Mesenteric fat pad (tissue), 1 donor: ENCODE data around the gene FETUB. TPM values are rescaled to one million over a fixed set of nuclear protein-coding genes. Genes with fewer than 3 reads are reported as not detected.
"Not testable (repeated sequence)": the region's sequence is repeated elsewhere in the genome, so short reads cannot be mapped to it uniquely, and the experiment has no call there.

Experiments
- DNase-seq: peaks from one replicate; pipeline ENCODE4 v3.0.0-alpha.2; 2020; ENCODE audit warnings: low spot score
- total RNA-seq: library from RNA; stranded (reverse); fragmentation: NEBNext Ultra II Directional; extraction: Animal tissue kit (Norgen Biotek cat#: 25700); gene quantifications from one replicate; pipeline ENCODE4 v1.2.1, GENCODE V29; 2021
- donor health status: DM: yes; HTN: yes; CAD: no.

The FETUB gene
- total RNA-seq, 1 donor from 2014 or later: not detected

GRCh38 chr3:186668426-186668825, 28.2 kb downstream of the FETUB start:
- no peak for DNase-seq

GRCh38 chr3:186669378-186670084, 29.3 kb downstream of the FETUB start:
- no peak for DNase-seq

- DNase-seq: no peak
Observed at GRCh38 chr3:186670155-186670554, 30.0 kb downstream of the FETUB start.

DNA sequence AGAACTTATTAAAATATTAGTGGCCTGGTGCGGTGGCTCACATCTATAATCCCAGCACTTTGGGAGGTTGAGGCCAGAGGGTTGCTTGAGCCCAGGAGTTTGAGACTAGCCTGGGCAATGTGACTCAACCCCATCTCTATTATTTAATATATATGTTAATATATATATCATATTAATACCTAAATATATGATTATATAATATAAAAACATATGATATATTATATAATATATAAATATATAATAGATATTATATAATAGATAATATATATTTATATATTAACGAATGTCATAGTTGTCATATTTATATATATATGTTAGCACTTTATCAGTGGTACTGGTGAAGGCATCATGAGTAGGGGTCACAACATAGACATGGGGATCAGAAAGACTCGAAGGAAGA, 30.9 kb downstream of the FETUB start:
- no peak for DNase-seq

- no peak for DNase-seq
Observed at GRCh38 chr3:186678604-186679003, 38.4 kb downstream of the FETUB start.

DNA sequence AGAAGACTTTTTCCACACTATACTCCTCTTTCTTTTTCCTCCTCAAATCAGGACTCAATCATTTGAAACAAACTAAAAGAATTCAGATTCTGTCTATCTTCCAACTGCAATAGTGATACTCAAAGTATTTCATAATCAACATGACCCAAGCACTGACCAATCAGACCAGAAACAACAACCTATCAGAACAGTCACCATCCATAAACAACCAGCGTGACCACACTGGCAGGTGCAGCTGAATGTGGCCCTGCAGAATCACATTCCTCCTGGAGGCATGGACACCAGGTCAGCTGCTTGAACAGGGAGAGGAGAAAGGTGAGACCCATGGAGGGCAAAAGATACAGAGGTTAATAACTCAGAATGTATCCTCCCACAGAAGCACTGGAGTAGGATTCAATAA, 39.0 kb downstream of the FETUB start:
- DNase-seq: no peak

- no peak for DNase-seq
Observed at GRCh38 chr3:186680869-186681268, 40.7 kb downstream of the FETUB start.

- DNase-seq: no peak
Observed at GRCh38 chr3:186682812-186683211, 42.6 kb downstream of the FETUB start.

DNA sequence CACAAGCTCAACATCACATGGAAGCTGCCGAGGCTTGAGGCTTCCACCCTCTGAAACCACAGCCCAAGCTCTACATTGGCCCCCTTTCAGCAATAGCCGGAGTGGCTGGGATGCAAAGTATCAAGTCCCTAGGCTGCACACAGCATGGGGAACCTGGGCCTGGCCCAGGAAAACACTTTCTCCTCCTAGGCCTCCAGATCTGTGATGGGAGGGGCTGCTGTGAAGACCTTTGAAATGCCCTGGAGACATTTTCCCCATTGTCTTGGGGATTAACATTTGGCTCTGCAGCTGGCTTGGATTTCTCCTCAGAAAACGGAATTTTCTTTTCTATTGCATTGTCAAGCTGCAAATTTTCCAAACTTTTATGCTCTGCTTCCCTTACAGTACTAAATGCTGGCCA, 43.8 kb downstream of the FETUB start:
- DNase-seq: no peak

- DNase-seq: not testable (repeated sequence)
Observed at GRCh38 chr3:186686475-186686874, 46.3 kb downstream of the FETUB start.

DNA sequence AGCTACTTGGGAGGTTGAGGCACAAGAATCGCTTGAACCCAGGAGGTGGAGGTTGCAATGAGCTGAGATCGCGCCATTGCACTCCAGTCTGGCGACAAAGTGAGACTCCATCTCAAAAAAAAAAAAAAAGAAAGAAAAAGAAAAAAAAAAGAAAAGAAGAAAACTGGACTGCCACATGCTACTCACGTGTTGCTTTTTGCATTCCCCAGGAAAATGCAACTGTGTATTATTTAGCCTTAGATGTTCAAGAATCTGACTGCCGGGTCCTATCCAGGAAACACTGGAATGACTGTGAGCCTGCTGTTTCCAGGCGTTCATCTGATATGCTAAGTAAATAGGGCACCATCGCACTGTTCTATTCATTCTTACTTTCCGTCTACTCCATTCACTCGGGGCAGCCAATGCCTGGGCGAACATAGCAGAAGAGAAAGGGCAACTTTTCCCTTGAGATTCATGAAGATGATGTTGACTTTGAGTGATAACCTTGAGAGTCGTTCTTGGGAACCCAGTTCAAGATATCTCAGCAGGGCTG, 47.0 kb downstream of the FETUB start:
- no peak for DNase-seq

DNA sequence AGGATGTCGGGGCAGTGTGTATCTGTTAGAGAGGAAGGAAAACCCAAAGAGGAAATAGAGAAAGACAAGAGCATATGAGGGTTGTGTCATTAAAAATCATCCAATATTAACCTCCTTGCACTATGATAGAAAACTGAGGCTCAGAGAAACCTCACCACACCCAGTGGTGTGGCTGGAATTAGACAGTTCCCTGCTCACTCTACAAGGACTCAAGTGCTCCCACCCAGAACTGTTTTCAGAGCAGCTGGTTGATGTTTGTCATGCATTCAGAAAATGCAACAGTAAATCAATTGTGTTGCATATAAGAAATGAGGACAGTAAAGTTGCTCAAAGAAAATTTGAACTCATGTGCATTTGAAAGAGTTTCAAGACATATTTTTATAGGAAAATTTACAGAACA, 50.1 kb downstream of the FETUB start:
- not testable (repeated sequence) for DNase-seq

DNA sequence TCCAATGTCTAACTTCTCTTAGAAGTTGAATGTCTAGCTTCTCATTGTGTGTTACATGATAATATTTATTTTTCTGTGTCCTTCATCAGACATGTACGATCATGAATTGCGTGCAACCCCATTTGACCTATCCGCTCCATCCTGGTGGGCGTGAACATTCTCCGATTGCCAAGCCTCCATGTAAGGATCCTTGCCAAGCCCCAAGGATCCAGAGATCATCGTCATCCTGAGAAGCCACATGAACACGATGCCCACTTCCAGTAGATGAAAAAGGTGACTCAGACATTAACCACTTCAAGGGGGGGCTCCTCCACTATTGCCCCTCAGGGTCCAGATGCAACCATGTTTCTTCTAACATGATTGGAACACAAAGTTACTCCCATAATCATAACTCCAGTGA, 51.5 kb downstream of the FETUB start:
- no peak for DNase-seq

DNA sequence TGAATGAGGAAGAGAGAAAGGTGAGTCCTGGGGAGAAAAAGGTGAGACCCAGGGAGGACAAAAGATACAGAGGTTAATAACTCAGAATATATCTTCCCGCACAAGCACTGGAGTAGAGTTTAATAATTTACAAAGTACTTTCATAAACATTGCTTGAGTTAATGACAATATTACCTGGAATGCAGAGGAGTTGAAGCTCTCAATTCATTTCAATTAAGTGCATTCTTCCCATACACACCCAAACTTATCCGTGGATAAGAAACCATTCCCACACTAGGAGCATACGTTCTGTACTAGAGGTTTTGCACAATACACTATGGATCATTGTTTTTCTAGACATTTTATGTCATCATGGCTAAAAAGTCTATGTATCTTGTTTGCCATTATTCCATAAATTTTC, 53.6 kb downstream of the FETUB start:
- DNase-seq: no peak

DNA sequence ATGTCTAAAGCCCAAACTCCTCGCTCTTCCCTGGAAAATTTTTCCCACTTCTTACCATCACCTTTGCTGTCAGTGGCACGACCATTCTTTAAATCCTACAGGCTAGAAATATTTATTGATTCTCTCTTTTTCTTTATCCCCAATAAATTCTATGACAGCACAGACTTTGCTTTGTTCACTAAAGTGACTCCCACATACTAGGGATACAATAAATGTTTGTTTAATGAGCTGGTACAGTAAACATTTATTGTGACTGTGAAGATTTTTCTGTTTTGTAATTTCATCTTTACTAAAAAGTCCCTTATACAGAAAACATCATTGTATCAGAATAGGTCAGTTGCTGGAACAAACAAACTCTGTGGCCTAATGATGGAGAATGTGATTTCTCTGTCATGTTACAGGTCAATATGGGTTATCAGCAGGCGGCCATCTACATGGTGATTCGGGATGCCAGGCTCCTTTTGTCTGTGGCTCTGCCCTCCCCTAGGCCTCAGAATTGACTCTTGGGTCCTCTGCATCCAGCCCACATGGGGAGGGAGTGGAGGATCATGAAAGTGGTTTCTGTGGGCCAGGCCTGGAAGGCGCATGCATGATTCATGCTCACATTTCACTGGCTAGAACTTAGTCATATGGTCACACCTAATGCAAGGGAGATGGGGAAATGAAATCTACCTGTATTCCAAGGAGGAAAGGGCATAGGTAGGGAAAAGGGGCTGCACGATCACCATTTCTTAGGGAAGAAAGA, 54.3 kb downstream of the FETUB start:
- DNase-seq: no peak

- no peak for DNase-seq
Observed at GRCh38 chr3:186696522-186696921, 56.3 kb downstream of the FETUB start.

GRCh38 chr3:186697510-186697909, 57.3 kb downstream of the FETUB start:
- no peak for DNase-seq

GRCh38 chr3:186700267-186700666, 60.1 kb downstream of the FETUB start:
- DNase-seq: no peak

- not testable (repeated sequence) for DNase-seq
Observed at GRCh38 chr3:186702451-186702850, 62.3 kb downstream of the FETUB start.
